ENCODE results near the gene CCDC9B. TPM values are rescaled to one million over a fixed set of nuclear protein-coding genes. Genes with fewer than 3 reads are reported as not detected.

The CCDC9B gene
- polyA plus RNA-seq, 1 of the 3 experiments (the other 2 are of a cell fraction): 13.7 TPM

GRCh38 chr15:40286061-40286532 is 54.6 kb downstream of the CCDC9B start:
- CTCF ChIA-PET: interaction anchor here (0.6 to 66.3 kb wide), 6 partner anchors 9 to 69 kb away, joined by 3 to 2194 read pairs (median 6); partner anchors contain the start of genes CCDC9B, DISP2, INAFM2 and PHGR1
- H3K4me2 ChIP-seq: 0 out of 2 replicates have a peak overlapping the region, but pooled peaks have one; percentile 23

GRCh38 chr15:40285554-40286011 is 55.2 kb downstream of the CCDC9B start:
- H3K9me2 ChIP-seq: no peaks in the 10 kb centered on the region
- H3K4me3 ChIP-seq (ENCODE audit: low read depth in 2 of 2, low read length in 1 of 2): no peak overlapping the region
- POLR2A ChIA-PET: interaction anchor here (0.7 to 1.5 kb wide), 2 partner anchors 16 to 56 kb away, joined by 4 to 5 read pairs; no protein-coding TSS in a partner anchor
- peak overlapping the region; percentile 23; the same call in 1 of the 2 replicates for H3K4me2 ChIP-seq
- peaks cover 6 to 27% of the 10 kb centered on the region in 2 experiments; a peak in 3 of 4 replicates for H3K4me1 ChIP-seq (ENCODE audit: control insufficient read depth in 1 of 2, insufficient read depth in 2 of 2, low read depth in 1 of 2, low read length in 1 of 2)
- H3K9ac ChIP-seq: no peak overlapping the region
- no peak overlapping the region for H3K27ac ChIP-seq (ENCODE audit: low read depth in 2 of 2, low read length in 1 of 2)
- no peak overlapping the region for H2AFZ ChIP-seq (ENCODE audit: low read depth)
- H3K79me2 ChIP-seq (ENCODE audit: insufficient read depth): no peaks in the 10 kb centered on the region
- H3K27me3 ChIP-seq (ENCODE audit: insufficient read depth): peaks cover 18% of the 10 kb centered on the region
- TF ChIP-seq JUND (IDR thresholded peaks at IDR 0.05) (no peak), PBX3 (IDR thresholded peaks at IDR 0.05) (no peak)
- no peak for DNase-seq
- H3K36me3 ChIP-seq (replicated peaks in 1 of 2; ENCODE audit: control insufficient read depth in 1 of 2, insufficient read depth in 2 of 2, low read length in 1 of 2): no peaks in the 10 kb centered on the region
- no peaks in the 10 kb centered on the region for H3K9me3 ChIP-seq
- 64% methylated on average over 1 of the region's 1 CpG for WGBS (ENCODE audit: low lambda C conversion rate)
- CTCF ChIA-PET: interaction anchor here (0.6 to 66.3 kb wide), 6 partner anchors 10 to 68 kb away, joined by 3 to 2194 read pairs (median 6); partner anchors contain the start of genes CCDC9B, DISP2, INAFM2 and PHGR1
- no peaks in the 10 kb centered on the region for H4K20me1 ChIP-seq (ENCODE audit: insufficient read depth)
- peaks cover 9% of the 10 kb centered on the region for H3F3A ChIP-seq (replicated peaks; ENCODE audit: insufficient read depth)

More at GRCh38 chr15:40286061-40286532, 54.6 kb downstream of the CCDC9B start:
- POLR2A ChIA-PET: interaction anchor here (1.5 kb wide), 1 partner anchor 15 kb away, joined by 5 read pairs; no protein-coding TSS in a partner anchor
- Histone ChIP-seq H3K79me2 (ENCODE audit: insufficient read depth) (no peaks in the 10 kb centered on the region), H3K9me3 (no peaks in the 10 kb centered on the region), H3K9ac (no peak overlapping the region), H4K20me1 (ENCODE audit: insufficient read depth) (no peaks in the 10 kb centered on the region), H2AFZ (ENCODE audit: low read depth) (no peak overlapping the region), H3K4me3 (ENCODE audit: low read depth in 2 of 2, low read length in 1 of 2) (no peak overlapping the region), H3K4me1 (ENCODE audit: control insufficient read depth in 1 of 2, insufficient read depth in 2 of 2, low read depth in 1 of 2, low read length in 1 of 2) (peaks cover 6 to 31% of the 10 kb centered on the region in 2 experiments; a peak in 3 of 4 replicates), H3F3A (replicated peaks; ENCODE audit: insufficient read depth) (peaks cover 7% of the 10 kb centered on the region), H3K27me3 (ENCODE audit: insufficient read depth) (peaks cover 18% of the 10 kb centered on the region), H3K36me3 (replicated peaks in 1 of 2; ENCODE audit: control insufficient read depth in 1 of 2, insufficient read depth in 2 of 2, low read length in 1 of 2) (no peaks in the 10 kb centered on the region), H3K27ac (ENCODE audit: low read depth in 2 of 2, low read length in 1 of 2) (no peak overlapping the region), H3K9me2 (no peaks in the 10 kb centered on the region)
- WGBS (ENCODE audit: low lambda C conversion rate): 72% methylated on average over 5 of the region's 7 CpGs
- DNase-seq: no peak
- no peak for TF ChIP-seq FOXM1 (IDR thresholded peaks at IDR 0.05; ENCODE audit: low read depth)
- no peak for TF ChIP-seq FOSL2 (IDR thresholded peaks at IDR 0.05; ENCODE audit: borderline replicate concordance, low read depth)
- no peak for TF ChIP-seq JUND (IDR thresholded peaks at IDR 0.05)
- TF ChIP-seq GABPA (IDR thresholded peaks at IDR 0.05; ENCODE audit: low read depth): no peak
- TF ChIP-seq RAD21 (IDR thresholded peaks at IDR 0.05; ENCODE audit: low read length): no peak
- TF ChIP-seq MAX (IDR thresholded peaks at IDR 0.05; ENCODE audit: low read depth): no peak
- TF ChIP-seq RXRA (IDR thresholded peaks at IDR 0.05; ENCODE audit: borderline replicate concordance, low read depth): no peak
- TF ChIP-seq FOXJ3 (CRISPR knock-in tag; IDR thresholded peaks at IDR 0.05): no peak

- Histone ChIP-seq H3K27me3 (ENCODE audit: insufficient read depth) (peaks cover 18% of the 10 kb centered on the region), H3K9me3 (no peaks in the 10 kb centered on the region), H3K27ac (ENCODE audit: low read depth in 2 of 2, low read length in 1 of 2) (no peak overlapping the region; a peak in 1 of 4 replicates), H3K4me1 (ENCODE audit: control insufficient read depth in 1 of 2, insufficient read depth in 2 of 2, low read depth in 1 of 2, low read length in 1 of 2) (peaks cover 6 to 23% of the 10 kb centered on the region in 2 experiments; a peak in 3 of 4 replicates), H4K20me1 (ENCODE audit: insufficient read depth) (no peaks in the 10 kb centered on the region), H3K79me2 (ENCODE audit: insufficient read depth) (no peaks in the 10 kb centered on the region), H3K4me3 (ENCODE audit: low read depth in 2 of 2, low read length in 1 of 2) (no peak overlapping the region), H3K4me2 (peak overlapping the region; percentile 23; the same call in 1 of the 2 replicates), H3F3A (replicated peaks; ENCODE audit: insufficient read depth) (peaks cover 13% of the 10 kb centered on the region), H3K36me3 (replicated peaks in 1 of 2; ENCODE audit: control insufficient read depth in 1 of 2, insufficient read depth in 2 of 2, low read length in 1 of 2) (no peaks in the 10 kb centered on the region), H3K9ac (no peak overlapping the region), H2AFZ (ENCODE audit: low read depth) (no peak overlapping the region), H3K9me2 (no peaks in the 10 kb centered on the region)
- 77% methylated on average over 4 of the region's 4 CpGs for WGBS (ENCODE audit: low lambda C conversion rate)
- CTCF ChIA-PET: interaction anchor here (1.2 to 66.3 kb wide), 5 partner anchors 9 to 68 kb away, joined by 4 to 2194 read pairs (median 9); partner anchors contain the start of genes CCDC9B, DISP2, INAFM2 and PHGR1
- no peak for DNase-seq
- POLR2A ChIA-PET: interaction anchor here (0.7 to 1.5 kb wide), 2 partner anchors 16 to 56 kb away, joined by 4 to 5 read pairs; no protein-coding TSS in a partner anchor
- TF ChIP-seq MAX (IDR thresholded peaks at IDR 0.05; ENCODE audit: low read depth) (no peak), SMC3 (IDR thresholded peaks at IDR 0.05; ENCODE audit: low read depth, low read length) (no peak), USF1 (IDR thresholded peaks at IDR 0.05; ENCODE audit: borderline replicate concordance, low read depth) (no peak), RCOR1 (IDR thresholded peaks at IDR 0.05; ENCODE audit: low read length) (no peak), CHD2 (IDR thresholded peaks at IDR 0.05; ENCODE audit: low read length, partially characterized antibody) (no peak), TCF12 (IDR thresholded peaks at IDR 0.05) (no peak), POLR2AphosphoS5 (IDR thresholded peaks at IDR 0.05; ENCODE audit: low read depth, low read length) (no peak), GATA2 (CRISPR knock-in tag; IDR thresholded peaks at IDR 0.05) (no peak), IRF3 (IDR thresholded peaks at IDR 0.05; ENCODE audit: low read depth, low read length) (no peak)
These were observed 55.6 kb downstream of the CCDC9B start for GRCh38 chr15:40285151-40285550.

Data from SK-N-SH (cell line).